ENCODE measurements around the gene IP6K2.

The IP6K2 gene

DNA sequence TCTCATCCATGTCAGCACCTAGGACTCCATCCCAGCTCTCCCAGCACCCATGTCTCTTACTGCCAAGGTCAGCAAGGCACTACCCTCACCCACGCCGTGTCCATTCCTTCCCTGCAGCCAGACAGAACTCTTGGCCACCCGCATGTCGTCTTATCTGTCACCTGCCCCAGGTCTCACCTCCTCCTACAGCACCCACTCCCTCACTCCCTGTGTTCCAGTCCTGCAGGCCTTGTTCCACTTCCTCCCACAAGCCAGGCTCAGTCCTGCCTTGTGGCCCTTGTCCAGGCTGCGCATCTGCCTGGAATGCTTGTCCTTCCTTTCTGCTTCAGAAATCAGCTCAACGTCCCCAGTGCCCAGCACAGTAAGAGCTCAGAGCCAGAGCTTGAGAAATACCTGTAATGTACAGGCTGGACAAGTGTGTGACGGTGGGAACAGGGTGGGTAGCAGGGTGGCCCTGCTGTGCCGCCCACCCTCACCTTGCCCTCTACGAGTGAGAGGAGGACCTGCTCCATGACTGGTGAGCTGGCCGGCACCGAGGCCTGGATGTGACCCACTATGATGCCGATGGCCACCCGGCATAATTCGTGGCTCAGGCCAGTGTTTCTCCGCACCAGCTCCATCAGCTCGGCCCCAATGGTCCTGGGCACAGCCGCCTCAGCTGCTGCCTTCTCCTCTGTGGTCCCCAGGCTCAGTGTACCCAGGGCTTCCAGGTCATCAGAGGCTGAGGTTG lies 36.0 kb downstream of the IP6K2 start:
- DNase-seq (ENCODE audit: low read depth) = no peak
- no peak overlapping the region for H3K4me3 ChIP-seq (ENCODE audit: control insufficient read depth, low read depth, low read length)
- no peak for TF ChIP-seq CTCF (conservative IDR thresholded peaks at IDR 0.05; ENCODE audit: control insufficient read depth, insufficient read depth, low read depth, low read length)

DNA sequence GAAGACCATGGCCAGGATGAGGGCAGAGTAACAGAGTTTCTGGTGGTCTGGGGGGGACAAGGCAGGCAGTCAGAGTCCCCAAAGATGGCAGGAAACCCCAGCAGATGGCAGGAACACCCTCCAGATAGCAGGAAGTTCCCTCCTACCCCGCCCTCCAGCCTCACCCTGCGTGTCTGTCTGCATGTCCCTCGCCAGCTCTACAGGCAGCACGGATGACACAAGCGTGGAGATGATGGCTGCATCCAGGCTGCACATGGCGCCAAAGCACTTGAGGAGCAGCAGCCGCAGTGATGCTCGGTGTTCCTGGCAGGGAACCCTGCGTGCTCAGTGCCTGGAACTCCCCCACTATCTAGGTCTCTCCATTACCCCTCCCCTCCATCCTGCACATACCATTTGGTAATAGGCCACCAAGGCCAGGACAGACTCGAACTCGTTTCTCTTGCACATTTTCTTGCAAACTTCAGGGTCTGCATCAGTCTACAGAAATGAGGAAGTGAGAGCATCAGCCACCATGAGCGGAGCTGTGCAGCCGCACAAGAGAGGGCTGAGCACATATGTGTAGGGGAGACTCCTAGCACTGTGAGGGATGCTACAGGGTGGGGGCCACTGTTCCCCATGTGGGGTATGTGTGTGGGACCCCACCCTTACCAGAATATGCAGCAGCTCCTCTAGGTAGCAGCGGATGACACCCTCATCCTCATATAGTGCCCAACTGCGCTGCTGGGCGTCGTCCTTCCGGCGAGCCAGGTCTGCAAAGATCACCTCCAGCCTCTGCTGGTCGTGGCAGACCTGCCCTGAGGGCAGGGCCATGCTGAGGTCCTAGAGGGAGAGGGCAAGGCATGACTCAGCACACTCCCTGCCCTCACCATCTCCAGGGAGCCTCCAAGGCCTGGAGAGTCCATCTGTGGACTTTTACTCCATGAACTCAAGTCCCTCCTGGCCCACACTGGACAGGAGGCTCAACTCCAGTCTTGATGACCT lies 37.3 kb downstream of the IP6K2 start:
- H3K4me3 ChIP-seq (ENCODE audit: control insufficient read depth, low read depth, low read length) = no peak overlapping the region
- no peak for DNase-seq (ENCODE audit: low read depth)
- no peak for TF ChIP-seq CTCF (conservative IDR thresholded peaks at IDR 0.05; ENCODE audit: control insufficient read depth, insufficient read depth, low read depth, low read length)

DNA sequence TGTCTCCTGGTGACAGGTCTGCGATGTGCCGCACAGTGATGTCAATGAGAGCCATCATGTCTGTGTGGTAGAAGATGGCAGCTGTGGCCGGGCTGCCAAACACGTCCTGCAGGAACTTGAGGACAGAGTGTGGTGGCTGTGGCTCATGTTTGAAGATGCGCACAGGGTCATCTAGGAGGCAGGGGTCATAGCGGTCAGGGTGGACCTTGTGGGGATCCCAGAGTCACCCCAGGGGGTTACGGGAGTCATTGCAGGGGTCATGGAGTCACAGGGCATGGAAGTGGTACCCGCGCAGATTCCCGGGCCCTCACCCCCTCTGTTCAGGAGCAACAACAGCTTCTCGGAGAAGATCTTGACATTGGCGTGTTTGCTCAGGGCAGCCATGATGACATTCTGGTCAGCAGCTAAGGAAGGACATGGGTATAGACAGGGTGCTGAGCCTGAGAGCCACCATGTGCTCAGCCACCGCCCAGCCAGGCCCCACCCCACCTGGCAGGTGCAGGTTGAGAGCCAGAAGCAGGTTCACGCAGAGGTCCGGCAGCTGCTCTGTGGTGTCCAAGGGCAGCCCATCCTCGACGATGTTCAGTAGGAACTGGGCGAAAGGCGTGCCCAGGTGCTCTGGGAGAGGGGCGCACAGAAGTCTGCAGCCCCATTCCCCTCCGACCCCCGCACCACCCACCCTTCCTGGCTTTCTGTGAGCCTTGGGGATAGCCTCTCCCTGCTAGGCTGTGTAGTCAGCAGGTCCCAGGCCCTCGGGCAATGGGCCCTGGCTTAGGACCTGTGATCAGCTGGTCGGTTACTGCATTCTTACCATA lies 38.2 kb downstream of the IP6K2 start:
- TF ChIP-seq CTCF (conservative IDR thresholded peaks at IDR 0.05; ENCODE audit: control insufficient read depth, insufficient read depth, low read depth, low read length) = no peak
- no peak overlapping the region for H3K4me3 ChIP-seq (ENCODE audit: control insufficient read depth, low read depth, low read length)
- no peak for DNase-seq (ENCODE audit: low read depth)

- H3K4me3 ChIP-seq (ENCODE audit: control insufficient read depth, low read depth, low read length) = no peak overlapping the region
- DNase-seq (ENCODE audit: low read depth) = peak; percentile 43
- no peak for TF ChIP-seq CTCF (conservative IDR thresholded peaks at IDR 0.05; ENCODE audit: control insufficient read depth, insufficient read depth, low read depth, low read length)
These were observed 39.0 kb downstream of the IP6K2 start for GRCh38 chr3:48678056-48678455.

GRCh38 chr3:48674505-48674904 lies 42.5 kb downstream of the IP6K2 start:
- no peak for TF ChIP-seq CTCF (conservative IDR thresholded peaks at IDR 0.05; ENCODE audit: control insufficient read depth, insufficient read depth, low read depth, low read length)
- DNase-seq (ENCODE audit: low read depth) = no peak
- H3K4me3 ChIP-seq (ENCODE audit: control insufficient read depth, low read depth, low read length) = no peak overlapping the region

DNA sequence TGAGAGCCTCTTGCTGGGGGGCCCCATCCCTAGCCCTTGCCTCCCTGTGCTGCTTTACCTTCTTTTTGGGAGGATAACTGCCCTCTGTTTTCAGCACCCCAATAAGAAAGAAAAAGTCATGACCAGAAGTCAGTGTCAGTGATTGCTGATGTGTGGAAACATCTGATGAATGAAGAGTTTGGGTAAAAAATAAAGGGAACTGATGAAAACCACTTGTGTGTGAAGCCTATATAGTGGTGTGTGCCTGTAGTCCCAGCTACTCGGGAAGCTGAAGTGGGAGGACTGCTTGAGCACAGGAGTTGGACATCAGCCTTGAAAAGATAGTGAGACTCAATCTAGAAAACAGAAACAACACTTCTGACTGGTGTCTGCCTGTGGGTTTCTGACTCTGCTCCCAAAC lies 44.5 kb downstream of the IP6K2 start:
- DNase-seq (ENCODE audit: low read depth) = no peak
- H3K4me3 ChIP-seq (ENCODE audit: control insufficient read depth, low read depth, low read length) = no peak overlapping the region
- TF ChIP-seq CTCF (conservative IDR thresholded peaks at IDR 0.05; ENCODE audit: control insufficient read depth, insufficient read depth, low read depth, low read length) = no peak
